ENCODE results near the gene GRID2. TPM values are rescaled to one million over a fixed set of nuclear protein-coding genes. Genes with fewer than 3 reads are reported as not detected.
"Not testable (repeated sequence)": the region's sequence is repeated elsewhere in the genome, so short reads cannot be mapped to it uniquely, and the experiment has no call there.

Gene GRID2
- polyA plus RNA-seq, 4 donors = 3.0 to 6.6 (median 4.8) TPM

DNA sequence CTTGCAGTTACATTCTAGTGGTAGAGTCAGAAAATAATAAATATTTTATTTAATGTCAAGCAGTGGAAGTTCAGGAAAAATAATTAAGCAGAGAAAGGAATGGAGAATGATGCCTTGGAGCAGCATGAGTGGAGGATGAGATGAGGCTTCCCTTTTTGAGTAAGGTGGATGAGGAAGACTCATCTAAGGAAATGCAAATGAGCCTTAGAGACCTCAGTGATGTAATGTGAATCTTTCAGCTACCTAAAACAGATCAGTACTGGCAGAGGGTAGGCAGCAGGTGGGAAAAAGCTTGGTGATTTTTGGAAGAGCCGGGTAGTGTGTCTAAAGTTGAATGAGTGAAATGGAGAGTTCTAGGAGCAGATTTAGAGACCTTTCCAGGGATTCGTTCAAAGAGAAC is 118.2 kb downstream of the GRID2 start:
- DNase-seq (ENCODE audit: low read depth in 4 of 4, low spot score in 2 of 4) = no peak

DNA sequence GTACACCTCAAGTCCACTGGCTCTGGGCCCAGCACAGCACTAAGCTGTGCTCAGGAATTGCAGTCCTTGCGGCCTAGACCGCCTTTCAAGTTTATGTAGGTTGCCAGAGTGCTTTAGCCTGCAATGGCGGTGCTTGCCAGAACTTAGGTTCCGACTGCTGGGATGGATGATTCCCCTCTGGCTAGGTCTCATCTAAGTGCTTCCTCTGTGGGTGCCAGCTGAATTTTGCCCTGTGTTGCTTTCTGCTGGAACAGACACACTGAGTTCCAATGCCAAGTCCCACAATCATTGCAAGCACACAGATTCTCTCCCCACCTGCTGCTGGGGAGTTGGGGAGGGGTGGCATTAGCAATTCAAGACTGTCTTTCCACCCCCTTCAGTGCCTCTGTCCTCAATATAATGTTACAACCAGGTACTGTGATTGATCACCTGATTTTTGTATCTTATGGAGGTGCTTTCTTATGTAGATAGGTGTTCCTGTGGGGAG is 129.5 kb downstream of the GRID2 start:
- no peak for DNase-seq (ENCODE audit: low read depth in 4 of 4, low spot score in 2 of 4)

DNA sequence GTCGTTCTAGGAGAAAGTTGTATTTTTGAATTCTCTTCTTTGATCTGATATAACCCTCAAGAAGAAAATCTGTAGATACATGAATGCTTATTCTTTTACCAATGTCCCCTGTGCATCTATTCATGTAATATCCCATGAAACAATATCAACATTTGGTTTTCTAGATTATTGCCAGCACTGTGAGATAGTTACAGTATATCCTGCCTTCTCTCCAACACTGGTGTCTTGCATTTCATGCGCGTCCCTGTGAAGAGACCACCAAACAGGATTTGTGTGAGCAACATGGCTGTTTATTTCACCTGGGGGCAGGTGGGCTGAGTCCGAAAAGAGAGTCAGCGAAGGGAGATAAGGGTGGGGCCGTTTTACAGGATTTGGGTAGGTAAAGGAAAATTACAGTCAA is 135.0 kb downstream of the GRID2 start:
- DNase-seq (ENCODE audit: low read depth in 4 of 4, low spot score in 2 of 4) = not testable (repeated sequence)

DNA sequence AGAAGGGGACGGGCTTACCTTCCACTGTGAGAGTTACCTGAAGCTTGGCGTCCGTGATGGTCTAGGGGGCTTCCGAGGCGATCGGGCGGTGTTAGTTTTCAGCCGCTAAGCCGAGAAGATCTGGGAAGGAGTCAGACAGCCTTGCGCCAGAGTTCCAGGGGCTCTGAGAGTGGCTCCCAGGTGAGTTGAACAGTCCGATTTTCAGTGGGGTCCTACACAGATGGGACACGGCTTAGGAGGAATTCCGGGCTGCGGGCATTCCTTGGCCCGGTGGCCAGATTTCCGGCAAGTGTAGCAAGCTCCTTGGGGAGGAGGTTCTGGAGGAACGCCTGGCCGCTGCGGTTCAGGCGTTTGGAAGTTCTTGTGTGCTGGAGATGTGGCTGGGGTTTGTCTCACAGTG is 138.4 kb downstream of the GRID2 start:
- not testable (repeated sequence) for DNase-seq (ENCODE audit: low read depth in 4 of 4, low spot score in 2 of 4)

DNA sequence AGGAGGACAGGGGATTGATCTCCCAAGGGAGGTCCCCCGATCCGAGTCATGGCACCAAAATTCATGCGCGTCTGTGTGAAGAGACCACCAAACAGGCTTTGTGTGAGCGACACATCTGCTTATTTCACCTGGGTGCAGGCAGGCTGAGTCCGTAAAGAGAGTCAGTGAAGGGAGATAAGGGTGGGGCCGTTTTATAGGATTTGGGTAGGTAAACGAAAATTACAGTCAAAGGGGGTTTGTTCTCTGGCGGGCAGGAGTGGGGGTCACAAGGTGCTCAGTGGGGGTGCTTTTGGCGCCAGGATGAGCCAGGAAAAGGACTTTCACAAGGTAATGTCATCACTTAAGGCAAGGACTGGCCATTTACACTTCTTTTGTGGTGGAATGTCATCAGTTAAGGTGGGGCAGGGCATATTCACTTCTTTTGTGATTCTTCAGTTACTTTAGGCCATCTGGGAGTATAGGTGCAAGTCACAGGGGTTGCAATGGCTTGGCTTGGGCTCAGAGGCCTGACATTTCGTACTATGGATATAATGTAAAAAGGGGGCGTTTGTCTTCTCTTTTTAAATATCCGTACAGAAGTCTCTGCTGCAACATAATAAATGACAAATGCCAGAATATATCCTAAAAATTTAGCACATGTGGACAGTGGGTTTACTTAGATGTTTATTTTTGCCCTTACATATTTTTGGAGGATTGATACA is 140.5 kb downstream of the GRID2 start:
- DNase-seq (ENCODE audit: low read depth in 4 of 4, low spot score in 2 of 4) = not testable (repeated sequence)

DNA sequence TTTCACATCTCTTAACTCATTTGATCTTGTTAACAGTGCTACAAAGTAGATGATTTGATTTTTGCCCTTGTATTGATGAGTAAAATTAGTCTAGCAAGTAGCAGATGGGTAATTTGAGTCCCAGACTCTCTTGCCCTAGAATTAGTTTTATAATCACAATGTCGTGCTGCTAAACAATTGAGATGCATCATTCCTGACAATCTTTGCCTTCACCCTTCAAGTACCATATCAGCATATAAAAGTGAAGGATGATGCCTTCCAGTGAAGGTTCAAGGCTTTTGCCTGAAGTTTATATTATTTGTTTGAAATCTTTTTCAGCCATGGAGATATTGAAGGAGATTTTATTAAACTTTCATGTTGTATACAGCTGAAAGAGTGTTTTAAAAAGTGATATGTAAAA is 141.4 kb downstream of the GRID2 start:
- no peak for DNase-seq (ENCODE audit: low read depth in 4 of 4, low spot score in 2 of 4)

DNA sequence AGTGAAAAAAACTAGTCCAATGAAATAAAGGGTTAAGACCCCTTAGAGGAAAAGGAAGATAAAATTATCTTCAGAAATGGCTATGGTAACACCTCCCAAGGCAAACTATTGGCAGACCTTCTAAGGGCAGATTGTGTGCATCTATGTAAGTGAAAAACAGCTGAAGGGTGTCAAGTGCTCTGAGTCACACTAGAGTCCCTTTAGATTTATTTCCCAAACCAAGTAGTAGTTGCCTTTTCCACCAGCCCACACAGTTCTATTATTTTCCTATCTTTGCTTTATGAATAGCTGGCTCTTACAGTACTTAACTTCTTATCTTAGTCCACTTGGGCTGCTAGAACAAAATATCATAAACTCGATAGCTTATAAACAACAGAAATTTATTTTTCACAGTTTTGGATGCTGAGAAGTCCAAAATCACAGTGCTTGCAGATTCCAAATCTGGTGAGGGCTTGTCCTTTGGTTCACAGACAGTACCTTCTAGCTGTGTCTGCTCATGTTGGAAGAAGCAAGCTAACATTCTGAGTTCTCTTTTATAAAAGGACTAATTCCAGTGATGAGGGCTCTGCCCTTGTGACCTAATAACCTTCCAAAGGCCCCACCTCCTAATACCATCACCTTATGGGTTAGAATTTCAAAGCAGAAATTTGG is 143.6 kb downstream of the GRID2 start:
- no peak for DNase-seq (ENCODE audit: low read depth in 4 of 4, low spot score in 2 of 4)

DNA sequence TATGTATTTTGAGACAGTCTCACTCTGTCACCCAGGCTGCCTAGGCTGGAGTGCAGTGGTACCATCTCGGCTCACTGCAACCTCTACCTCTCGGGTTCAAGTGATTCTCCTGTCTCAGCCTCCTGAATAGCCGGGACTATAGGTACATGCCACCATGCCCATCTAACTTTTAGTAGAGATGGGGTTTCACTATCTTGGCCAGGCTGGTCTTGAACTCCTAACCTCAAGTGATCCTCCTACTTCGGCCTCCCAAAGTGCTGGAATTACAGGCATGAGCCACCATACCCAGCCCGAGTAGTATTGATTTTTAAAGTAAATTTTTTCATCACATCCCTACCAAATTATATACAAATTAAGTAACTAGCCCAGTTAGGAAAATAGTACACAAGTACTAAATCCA is 144.4 kb downstream of the GRID2 start:
- DNase-seq (ENCODE audit: low read depth in 4 of 4, low spot score in 2 of 4) = not testable (repeated sequence)

DNA sequence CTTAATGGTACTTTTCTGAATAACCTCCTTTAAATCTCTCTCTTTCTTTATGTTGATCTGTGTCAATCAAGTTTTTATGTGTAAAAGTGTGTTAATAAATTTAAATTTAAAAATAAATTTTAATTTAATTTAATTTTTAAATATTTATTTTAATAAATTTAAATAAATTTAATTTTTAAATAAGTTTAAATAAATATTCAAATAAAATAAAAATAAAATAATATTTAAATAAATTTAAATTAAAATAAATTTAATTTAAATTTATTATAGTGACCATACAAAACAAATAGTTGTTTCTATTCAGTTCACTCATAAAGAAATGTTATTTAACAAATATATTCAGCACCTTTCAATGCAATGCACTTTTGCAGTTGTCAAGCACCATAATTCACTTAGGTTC is 146.9 kb downstream of the GRID2 start:
- DNase-seq (ENCODE audit: low read depth in 4 of 4, low spot score in 2 of 4) = no peak

DNA sequence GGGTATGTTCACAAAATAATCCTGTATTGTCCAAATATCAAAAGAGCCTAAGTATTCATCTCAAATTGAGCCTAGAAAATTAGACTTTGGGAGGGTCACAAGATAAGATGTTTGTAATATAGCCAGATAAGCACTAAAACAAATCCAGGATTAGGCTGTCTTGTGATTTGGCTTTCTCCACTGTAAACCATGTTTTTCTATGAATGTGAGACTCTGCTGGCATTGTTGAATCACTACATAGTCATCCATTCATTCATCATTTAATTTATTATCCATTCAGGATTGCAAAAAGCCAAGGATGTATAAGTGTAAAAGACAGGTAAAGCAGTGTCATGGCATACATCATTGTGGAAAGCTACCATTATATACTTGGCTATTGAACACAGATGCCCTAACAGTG is 148.0 kb downstream of the GRID2 start:
- DNase-seq (ENCODE audit: low read depth in 4 of 4, low spot score in 2 of 4) = no peak

DNA sequence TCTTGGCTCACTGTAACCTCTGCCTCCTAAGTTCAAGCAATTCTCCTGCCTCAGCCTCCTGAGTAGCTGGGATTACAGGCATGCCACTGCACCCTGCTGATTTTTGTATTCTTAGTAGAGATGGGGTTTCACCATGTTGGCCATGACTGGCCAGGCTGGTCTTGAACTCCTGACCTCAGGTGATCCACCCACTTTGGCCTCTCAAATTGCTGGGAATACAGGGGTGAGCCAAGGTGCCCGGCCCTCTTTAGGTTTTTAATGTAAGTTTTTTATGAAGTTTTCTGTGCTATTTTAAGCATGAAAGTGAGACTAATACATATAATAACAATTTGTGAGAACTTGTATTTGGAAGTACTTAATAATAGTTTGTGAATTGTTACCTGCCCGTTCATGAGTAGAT is 148.6 kb downstream of the GRID2 start:
- not testable (repeated sequence) for DNase-seq (ENCODE audit: low read depth in 4 of 4, low spot score in 2 of 4)

DNA sequence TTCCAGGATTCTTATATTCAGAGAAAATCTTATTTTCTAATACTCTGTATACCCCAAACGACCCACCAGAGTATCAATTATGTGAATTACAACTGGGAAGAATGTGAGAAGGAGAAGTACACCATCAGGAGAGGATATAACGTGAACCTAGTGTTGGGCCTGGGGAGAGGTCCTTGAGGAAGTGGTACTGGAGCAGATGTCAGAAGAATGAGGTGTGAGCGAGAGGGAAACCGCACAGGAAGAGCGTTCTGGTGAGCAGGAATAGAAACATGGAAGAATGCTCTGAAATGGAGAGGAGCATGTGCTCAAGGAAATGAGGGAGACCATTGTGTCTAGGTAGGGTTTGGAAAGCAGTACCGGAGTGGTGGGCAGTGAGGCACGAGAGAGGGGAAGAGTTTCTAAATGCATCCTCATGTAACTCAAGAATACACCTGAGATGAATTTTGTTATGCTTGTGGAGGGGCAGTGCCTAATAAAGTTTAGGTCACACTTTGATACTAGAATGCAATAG is 151.6 kb downstream of the GRID2 start:
- no peak for DNase-seq (ENCODE audit: low read depth in 4 of 4, low spot score in 2 of 4)

DNA sequence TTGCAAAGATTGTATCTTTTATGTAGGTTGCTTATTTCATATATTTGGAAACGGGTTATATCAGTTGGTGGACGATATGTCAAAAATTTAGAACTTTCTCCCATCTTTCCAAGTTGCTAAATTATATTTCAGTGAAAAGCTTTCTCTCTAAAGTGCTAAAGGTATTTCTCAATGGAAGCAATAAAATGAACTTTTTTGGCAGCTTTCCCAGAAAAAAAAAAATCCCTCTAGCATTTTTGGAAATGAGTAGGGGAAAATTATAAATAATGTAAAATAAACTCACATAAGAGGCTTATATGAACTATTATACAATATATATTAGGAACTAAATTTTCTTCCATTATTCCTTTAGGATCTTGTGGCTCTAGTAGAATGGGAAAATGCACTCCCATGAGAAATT is 152.2 kb downstream of the GRID2 start:
- peak in 1 of 4 donors; percentile 5 for DNase-seq (ENCODE audit: low read depth in 4 of 4, low spot score in 2 of 4)

DNA sequence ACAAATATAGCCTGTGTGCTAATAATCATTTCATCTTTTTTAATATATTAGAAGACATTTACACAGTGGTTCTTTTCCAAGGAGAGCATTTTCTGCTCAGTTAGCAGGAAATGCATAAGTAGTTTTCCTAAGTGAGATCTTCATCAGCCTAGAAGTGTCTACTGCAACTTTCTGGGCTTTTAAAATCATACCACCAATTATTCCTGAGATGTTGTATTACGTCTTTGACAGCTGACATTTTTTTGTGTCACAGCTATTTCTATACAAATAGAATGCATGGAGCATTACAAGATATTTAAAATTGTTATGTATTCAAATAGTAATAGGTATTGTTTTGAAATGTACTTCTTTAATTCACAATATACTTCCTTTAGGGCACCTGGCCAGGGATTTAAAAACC is 158.0 kb downstream of the GRID2 start:
- DNase-seq (ENCODE audit: low read depth in 4 of 4, low spot score in 2 of 4) = no peak

DNA sequence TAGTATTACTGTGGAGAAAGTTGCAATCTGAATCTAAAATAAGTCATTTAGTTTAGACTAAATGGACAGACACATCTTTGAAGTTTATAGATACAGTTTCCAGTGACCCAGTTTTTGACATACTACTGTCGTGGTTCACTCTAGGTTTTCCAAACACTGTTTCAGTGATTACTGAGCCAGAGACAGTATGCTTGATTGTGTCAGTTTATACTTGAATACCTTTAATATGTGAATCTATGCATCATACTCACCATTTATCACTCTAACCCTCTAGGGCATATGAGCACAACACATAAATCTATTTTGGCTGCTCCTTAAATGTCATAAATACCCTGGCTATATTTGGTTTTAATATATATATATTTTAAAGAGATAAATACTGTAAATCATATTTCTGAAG is 173.5 kb downstream of the GRID2 start:
- DNase-seq (ENCODE audit: low read depth in 4 of 4, low spot score in 2 of 4) = no peak

DNA sequence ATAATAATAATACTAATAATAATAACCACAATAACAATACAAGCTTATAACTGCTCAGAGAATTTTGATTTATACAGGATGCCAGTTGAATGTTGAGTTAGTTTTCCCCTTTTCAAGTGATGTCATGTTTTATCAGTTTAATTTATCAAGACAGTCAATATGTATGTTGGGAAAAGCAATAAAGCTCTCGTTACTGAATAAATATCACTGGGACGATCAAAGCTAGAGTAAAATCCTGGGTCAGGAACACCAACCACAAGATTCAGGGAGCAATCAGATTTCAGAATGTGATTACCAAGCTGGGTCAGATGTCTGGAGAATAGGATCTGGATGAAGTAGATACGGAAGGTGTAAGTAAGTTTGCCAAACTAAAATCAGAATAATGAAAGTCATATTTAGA is 179.6 kb downstream of the GRID2 start:
- DNase-seq (ENCODE audit: low read depth in 4 of 4, low spot score in 2 of 4) = no peak

DNA sequence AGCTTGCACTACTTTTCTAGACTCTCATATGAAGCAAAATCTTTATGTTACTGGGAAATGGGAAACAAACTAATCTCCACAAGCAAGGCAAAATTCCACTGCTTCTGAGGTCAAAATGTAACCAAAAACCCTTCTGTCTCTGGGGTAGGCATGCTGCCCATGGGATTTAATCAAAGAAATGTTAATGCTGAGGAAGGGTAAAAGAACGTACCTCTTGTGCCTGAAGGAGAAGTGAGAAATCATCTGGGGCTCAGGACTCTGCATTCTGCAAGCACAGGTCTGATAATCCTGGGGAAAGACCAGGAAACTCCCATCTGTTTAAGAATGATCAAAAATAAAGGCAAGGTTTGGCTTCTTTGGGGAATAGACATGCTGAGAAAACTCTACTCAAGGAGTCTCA is 184.7 kb downstream of the GRID2 start:
- no peak for DNase-seq (ENCODE audit: low read depth in 4 of 4, low spot score in 2 of 4)

DNA sequence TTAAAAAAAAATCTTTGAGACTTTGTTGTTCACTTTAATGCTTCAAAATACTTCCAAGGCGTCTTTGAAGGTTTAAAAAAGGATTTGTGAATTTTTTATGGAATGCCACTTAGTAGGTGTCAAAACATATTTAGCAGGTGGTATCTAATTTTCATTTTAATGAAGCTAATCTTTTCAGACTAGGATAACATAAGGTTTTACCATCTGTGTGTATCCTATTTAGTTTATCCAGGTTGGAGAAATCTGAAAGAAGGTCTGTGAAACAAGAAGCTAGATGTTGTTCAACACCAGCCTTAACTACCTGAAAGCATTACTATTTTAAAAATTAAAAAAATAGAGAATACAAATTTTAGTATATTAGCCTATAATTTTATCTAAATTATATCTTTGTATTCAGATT is 193.4 kb downstream of the GRID2 start:
- no peak for DNase-seq (ENCODE audit: low read depth in 4 of 4, low spot score in 2 of 4)

DNA sequence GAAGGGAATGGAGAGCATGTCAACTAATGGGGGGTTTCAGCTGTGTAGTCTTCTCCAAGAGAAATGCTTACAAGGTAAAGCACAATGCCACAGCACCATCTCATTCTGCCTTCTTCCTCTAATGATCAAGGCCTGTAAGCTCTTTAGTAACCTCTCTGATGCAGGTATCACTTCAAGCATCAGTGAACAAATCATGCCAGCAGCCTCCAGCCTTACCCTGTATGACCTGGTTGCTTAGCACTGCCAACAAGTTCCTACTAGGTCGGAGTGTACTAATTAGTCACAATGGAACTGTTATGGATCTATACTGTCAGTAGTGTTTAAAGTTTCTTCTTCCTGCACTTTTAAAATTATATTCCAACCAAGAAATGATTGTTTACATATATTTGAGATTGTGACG is 197.7 kb downstream of the GRID2 start:
- DNase-seq (ENCODE audit: low read depth in 4 of 4, low spot score in 2 of 4) = no peak

DNA sequence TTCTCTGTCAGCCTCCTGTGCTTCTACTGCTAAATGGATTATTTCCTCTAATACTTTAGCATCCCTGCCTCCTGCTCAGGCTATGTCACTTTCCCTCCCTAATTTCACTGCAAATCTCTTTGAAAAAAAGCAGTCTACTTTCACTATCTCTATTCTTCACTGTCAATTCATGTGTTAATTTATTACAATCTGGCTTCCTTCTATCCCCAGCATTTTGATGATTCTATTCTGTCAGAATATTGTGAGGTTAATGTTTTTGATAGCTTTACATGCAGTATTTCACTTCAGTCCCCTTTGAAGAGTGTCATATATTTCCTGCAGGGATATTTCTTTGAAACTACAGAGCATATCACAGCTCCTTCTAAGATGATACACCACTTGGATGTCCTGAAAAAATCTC is 203.2 kb downstream of the GRID2 start:
- no peak for DNase-seq (ENCODE audit: low read depth in 4 of 4, low spot score in 2 of 4)

DNA sequence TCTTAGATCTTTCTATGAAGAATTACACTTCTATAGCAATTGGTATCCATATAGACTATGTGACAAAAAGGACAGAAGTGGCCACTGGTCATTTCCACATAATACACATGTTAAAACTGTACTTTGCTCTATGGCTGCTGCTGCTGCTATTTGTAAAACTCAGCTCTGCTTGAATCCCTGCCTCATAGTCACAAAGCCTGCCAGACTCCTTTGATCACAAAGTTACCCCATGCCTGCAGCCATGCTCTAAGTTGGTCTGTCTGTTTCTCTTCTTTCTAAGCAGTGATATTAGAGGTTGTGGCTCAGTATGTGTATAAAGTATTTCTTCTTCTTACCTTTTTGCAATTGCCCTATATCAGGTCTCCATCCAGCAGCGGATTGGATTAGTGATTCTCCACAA is 210.9 kb downstream of the GRID2 start:
- no peak for DNase-seq (ENCODE audit: low read depth in 4 of 4, low spot score in 2 of 4)

DNA sequence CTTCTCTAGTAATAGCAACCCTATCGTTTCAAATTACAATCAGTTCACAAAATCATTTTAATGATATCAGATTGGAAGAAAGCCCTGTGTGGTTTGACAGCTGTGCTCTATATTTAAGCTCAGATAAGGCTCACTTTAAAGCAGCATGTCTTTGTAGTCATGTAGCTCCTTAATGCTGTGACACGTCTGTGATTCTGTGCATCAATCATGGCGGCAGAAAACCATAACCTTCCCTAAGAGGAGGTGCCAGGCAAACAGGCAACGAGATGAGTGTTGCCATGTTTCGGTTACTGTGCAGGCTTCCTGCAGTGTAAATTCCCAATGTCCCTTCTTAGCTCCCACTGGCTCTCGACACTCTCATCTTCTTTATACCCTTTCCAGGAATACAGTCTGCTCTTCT is 212.7 kb downstream of the GRID2 start:
- no peak for DNase-seq (ENCODE audit: low read depth in 4 of 4, low spot score in 2 of 4)

All from left renal cortex interstitium (tissue), 4 donors.